A549 (cell line): Measurements from ENCODE around the gene PSD.

Source experiments
- FOXS1 ChIP-seq: fragments of 250-450 bp; sonication (Bioruptor Pico); IDR thresholded peaks from 2 replicates; pipeline ENCODE4 v1.5.0; 2020; ENCODE audit warnings: mild to moderate bottlenecking, moderate library complexity
- POLR2A ChIP-seq: IDR thresholded peaks from 2 replicates; pipeline ENCODE4 v1.6.1; 2012; ENCODE audit warnings: mild to moderate bottlenecking, low read length
- SMC3 ChIP-seq: fragments of >200 bp; sonication (Bioruptor Twin); formaldehyde crosslinking; IDR thresholded peaks from 3 replicates; pipeline ENCODE4 v1.6.1; 2018; ENCODE audit warnings: inconsistent platforms
- TF ChIP-seq, protein P1 (sequence below): fragments of >200 bp; sonication (Bioruptor Twin); formaldehyde crosslinking; IDR thresholded peaks from 3 replicates; pipeline ENCODE4 v1.5.1; 2016
- TF ChIP-seq, protein P2 (sequence below): fragments of 250-450 bp; sonication (Bioruptor Pico); IDR thresholded peaks from 2 replicates; pipeline ENCODE4 v1.5.0; 2020; ENCODE audit warnings: low read depth, mild to moderate bottlenecking, moderate library complexity

- TF ChIP-seq POLR2A (no peak), SMC3 (no peak), FOXS1 (CRISPR knock-in tag) (no peak)
- TF ChIP-seq, protein P1, sequence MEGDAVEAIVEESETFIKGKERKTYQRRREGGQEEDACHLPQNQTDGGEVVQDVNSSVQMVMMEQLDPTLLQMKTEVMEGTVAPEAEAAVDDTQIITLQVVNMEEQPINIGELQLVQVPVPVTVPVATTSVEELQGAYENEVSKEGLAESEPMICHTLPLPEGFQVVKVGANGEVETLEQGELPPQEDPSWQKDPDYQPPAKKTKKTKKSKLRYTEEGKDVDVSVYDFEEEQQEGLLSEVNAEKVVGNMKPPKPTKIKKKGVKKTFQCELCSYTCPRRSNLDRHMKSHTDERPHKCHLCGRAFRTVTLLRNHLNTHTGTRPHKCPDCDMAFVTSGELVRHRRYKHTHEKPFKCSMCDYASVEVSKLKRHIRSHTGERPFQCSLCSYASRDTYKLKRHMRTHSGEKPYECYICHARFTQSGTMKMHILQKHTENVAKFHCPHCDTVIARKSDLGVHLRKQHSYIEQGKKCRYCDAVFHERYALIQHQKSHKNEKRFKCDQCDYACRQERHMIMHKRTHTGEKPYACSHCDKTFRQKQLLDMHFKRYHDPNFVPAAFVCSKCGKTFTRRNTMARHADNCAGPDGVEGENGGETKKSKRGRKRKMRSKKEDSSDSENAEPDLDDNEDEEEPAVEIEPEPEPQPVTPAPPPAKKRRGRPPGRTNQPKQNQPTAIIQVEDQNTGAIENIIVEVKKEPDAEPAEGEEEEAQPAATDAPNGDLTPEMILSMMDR = no peak
- TF ChIP-seq, protein P2, sequence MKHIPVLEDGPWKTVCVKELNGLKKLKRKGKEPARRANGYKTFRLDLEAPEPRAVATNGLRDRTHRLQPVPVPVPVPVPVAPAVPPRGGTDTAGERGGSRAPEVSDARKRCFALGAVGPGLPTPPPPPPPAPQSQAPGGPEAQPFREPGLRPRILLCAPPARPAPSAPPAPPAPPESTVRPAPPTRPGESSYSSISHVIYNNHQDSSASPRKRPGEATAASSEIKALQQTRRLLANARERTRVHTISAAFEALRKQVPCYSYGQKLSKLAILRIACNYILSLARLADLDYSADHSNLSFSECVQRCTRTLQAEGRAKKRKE (CRISPR knock-in tag) = no peak
Measured at GRCh38 chr10:102397222-102398171, 21.1 kb downstream of the PSD start.
